GM19324 (cell line): ENCODE results near the gene MAP2K2.
"Not testable (repeated sequence)": the region's sequence is repeated elsewhere in the genome, so short reads cannot be mapped to it uniquely, and the experiment has no call there.

ENCODE experiments used
- ATAC-seq: cut with Tn5 transposase; IDR thresholded peaks from one replicate; pipeline ENCODE4 v1.9.1; 2021; ENCODE audit warnings: mild to moderate bottlenecking, moderate library complexity; ENCODE audit not compliant: unreplicated experiment, low FRiP score

The MAP2K2 gene

GRCh38 chr19:4123615-4124568 lies at the start of gene MAP2K2:
Gene MAP2K2, minus strand, starts transcription at chr19:4124122. Its CDS starts 247 bp downstream, at chr19:4123875.
- ATAC-seq = peak; percentile 94

GRCh38 chr19:4172861-4173473 lies 49.0 kb upstream of the MAP2K2 start:
- no peak for ATAC-seq

- no peak for ATAC-seq
Measured at GRCh38 chr19:4171676-4172075, 47.8 kb upstream of the MAP2K2 start.

- ATAC-seq = no peak
Measured at GRCh38 chr19:4164262-4164661, 40.3 kb upstream of the MAP2K2 start.

- no peak for ATAC-seq
Measured at GRCh38 chr19:4161415-4162077, 37.6 kb upstream of the MAP2K2 start.

GRCh38 chr19:4157971-4158370 lies 34.0 kb upstream of the MAP2K2 start:
- ATAC-seq = not testable (repeated sequence)

- no peak for ATAC-seq
Measured at GRCh38 chr19:4157164-4157563, 33.2 kb upstream of the MAP2K2 start.

GRCh38 chr19:4154571-4155312 lies 30.8 kb upstream of the MAP2K2 start:
- no peak for ATAC-seq

GRCh38 chr19:4152241-4152998 lies 28.5 kb upstream of the MAP2K2 start:
- ATAC-seq = no peak

GRCh38 chr19:4151623-4152022 lies 27.7 kb upstream of the MAP2K2 start:
- ATAC-seq = no peak

GRCh38 chr19:4149518-4150288 lies 25.8 kb upstream of the MAP2K2 start:
- no peak for ATAC-seq

- ATAC-seq = no peak
Measured at GRCh38 chr19:4144666-4145249, 20.8 kb upstream of the MAP2K2 start.

- not testable (repeated sequence) for ATAC-seq
Measured at GRCh38 chr19:4142916-4143315, 19.0 kb upstream of the MAP2K2 start.

- ATAC-seq = no peak
Measured at GRCh38 chr19:4140237-4140711, 16.4 kb upstream of the MAP2K2 start.

GRCh38 chr19:4139614-4140236 lies 15.8 kb upstream of the MAP2K2 start:
- ATAC-seq = no peak

GRCh38 chr19:4138445-4138844 lies 14.5 kb upstream of the MAP2K2 start:
- no peak for ATAC-seq

GRCh38 chr19:4136680-4137088 lies 12.8 kb upstream of the MAP2K2 start:
- ATAC-seq = no peak

- not testable (repeated sequence) for ATAC-seq
Measured at GRCh38 chr19:4135386-4135785, 11.5 kb upstream of the MAP2K2 start.
